H1 (cell line): ENCODE measurements around the gene MARS1. TPM values are rescaled to one million over a fixed set of nuclear protein-coding genes. Genes with fewer than 3 reads are reported as not detected.
A peak's percentile ranks its signal among the peaks of the same experiment; 100 is the strongest.

Experiments
- CTCF ChIA-PET: fragments of 300-600 bp; sonication (Branson Sonifier 250); formaldehyde crosslinking; loops from one replicate; lab custom pipeline; 2021; ENCODE audit not compliant: partially characterized antibody; lab: Charles Lee
- POLR2A ChIA-PET: fragments of 300-600 bp; sonication (Branson Sonifier 250); formaldehyde crosslinking; loops from one replicate; lab custom pipeline; 2021; ENCODE audit warnings: inconsistent platforms; ENCODE audit not compliant: partially characterized antibody; lab: Charles Lee
- DNase-seq, 2 experiments: peaks; one replicate each; pipeline versions ENCODE4 v3.0.0 to v3.0.0-alpha.2; 2010 to 2022; ENCODE audit warnings: low spot score in 2 of 2, low read depth in 1 of 2, mixed read lengths in 1 of 2
- FAIRE-seq: peaks from 2 replicates; lab custom pipeline; 2011; peaks lifted over from hg19 to GRCh38; lab: Jason Lieb, UNC
- H2AFZ ChIP-seq: 2 replicates; pipeline ENCODE4 v1.8.1; 2012; ENCODE audit warnings: low read length, inconsistent platforms
- H2AK5ac ChIP-seq: 2 replicates; pipeline ENCODE4 v1.6.1; 2013; ENCODE audit warnings: low read depth, low read length
- H2BK120ac ChIP-seq: replicated peaks from 2 replicates; pipeline ENCODE3; 2013; ENCODE audit warnings: low read depth, low read length, inconsistent platforms
- H2BK12ac ChIP-seq: 2 replicates; pipeline ENCODE4 v1.6.1; 2013; ENCODE audit warnings: low read depth, low read length
- H2BK15ac ChIP-seq: 2 replicates; pipeline ENCODE4 v1.6.1; 2013; ENCODE audit warnings: low read length
- H2BK20ac ChIP-seq: 2 replicates; pipeline ENCODE4 v1.6.1; 2013; ENCODE audit warnings: low read length
- H2BK5ac ChIP-seq: 2 replicates; pipeline ENCODE4 v1.6.1; 2013; ENCODE audit warnings: low read depth, low read length
- H3K14ac ChIP-seq: 2 replicates; pipeline ENCODE4 v1.6.1; 2013; ENCODE audit warnings: inconsistent platforms; ENCODE audit not compliant: insufficient read length
- H3K18ac ChIP-seq: 2 replicates; pipeline ENCODE4 v1.6.1; 2013; ENCODE audit warnings: low read length; ENCODE audit errors: extremely low read depth
- H3K23ac ChIP-seq: 2 replicates; pipeline ENCODE4 v1.6.1; 2013; ENCODE audit warnings: inconsistent platforms; ENCODE audit not compliant: insufficient read length
- H3K23me2 ChIP-seq: 2 replicates; pipeline ENCODE4 v1.6.1; 2013; ENCODE audit warnings: low read depth, low read length
- H3K27ac ChIP-seq: 2 replicates; pipeline ENCODE4 v1.6.1; 2011; ENCODE audit warnings: low read depth, low read length, inconsistent platforms
- H3K27me3 ChIP-seq, 4 experiments: replicated peaks in 1 of 4; 1 replicate in 1 of 4; 2 replicates in 3 of 4; pipeline versions ENCODE4 v1.6.1 to v1.8.1; 2011 to 2013; ENCODE audit warnings: low read length in 3 of 4, mild to moderate bottlenecking in 3 of 4, inconsistent platforms in 2 of 4, mixed read lengths in 2 of 4, moderate library complexity in 1 of 4; ENCODE audit not compliant: control insufficient read depth in 3 of 4, insufficient read depth in 3 of 4; ENCODE audit errors: extremely low read depth in 1 of 4
- H3K36me3 ChIP-seq, 4 experiments: 2 replicates each; pipeline versions ENCODE4 v1.6.1 to v1.8.1; 2011 to 2013; ENCODE audit warnings: mild to moderate bottlenecking in 4 of 4, low read length in 3 of 4, moderate library complexity in 2 of 4, control low read depth in 1 of 4, inconsistent platforms in 1 of 4; ENCODE audit not compliant: insufficient read depth in 4 of 4, control insufficient read depth in 2 of 4
- H3K4ac ChIP-seq: replicated peaks from 2 replicates; pipeline ENCODE3; 2013; ENCODE audit warnings: low read length, low read depth, mixed read lengths, inconsistent platforms; ENCODE audit not compliant: insufficient read length
- H3K4me1 ChIP-seq, 4 experiments: replicated peaks in 1 of 4; 1 replicate in 1 of 4; 2 replicates in 3 of 4; pipeline versions ENCODE4 v1.6.1 to v1.8.1; 2011 to 2013; ENCODE audit warnings: low read length in 3 of 4, inconsistent platforms in 2 of 4, mixed read lengths in 1 of 4; ENCODE audit not compliant: insufficient read depth in 4 of 4, control insufficient read depth in 3 of 4
- H3K4me2 ChIP-seq, 2 experiments: 2 replicates each; pipeline versions ENCODE4 v1.6.1 to v1.8.1; 2011 to 2013; ENCODE audit warnings: low read depth in 2 of 2, low read length in 2 of 2, control low read depth in 1 of 2, inconsistent platforms in 1 of 2, mild to moderate bottlenecking in 1 of 2; ENCODE audit not compliant: insufficient read depth in 1 of 2
- H3K4me3 ChIP-seq, 4 experiments: fragments of 200-600, 300-600 bp in 1 of 4; sonication (generic), shearing (Covaris generic), sonication (Bioruptor Twin) in 1 of 4; 2 replicates each; pipeline versions ENCODE4 v1.5.1 to v1.8.1; 2011 to 2016; ENCODE audit warnings: low read length in 4 of 4, low read depth in 3 of 4, control low read depth in 2 of 4, inconsistent platforms in 2 of 4, mild to moderate bottlenecking in 2 of 4, mixed read lengths in 1 of 4, moderate library complexity in 1 of 4; ENCODE audit not compliant: insufficient read depth in 2 of 4; ENCODE audit errors: extremely low read depth in 1 of 4
- H3K56ac ChIP-seq: replicated peaks from 2 replicates; pipeline ENCODE3; 2013; ENCODE audit warnings: low read depth, mild to moderate bottlenecking, mixed read lengths, low read length, inconsistent platforms; ENCODE audit not compliant: insufficient read length
- H3K79me1 ChIP-seq: 2 replicates; pipeline ENCODE4 v1.6.1; 2013; ENCODE audit warnings: low read depth, low read length, control low read depth
- H3K79me2 ChIP-seq, 2 experiments: 2 replicates each; pipeline versions ENCODE4 v1.6.1 to v1.8.1; 2012 to 2013; ENCODE audit warnings: low read length in 2 of 2, mild to moderate bottlenecking in 2 of 2, inconsistent platforms in 1 of 2; ENCODE audit not compliant: insufficient read depth in 2 of 2, control insufficient read depth in 1 of 2
- H3K9ac ChIP-seq, 4 experiments: replicated peaks in 1 of 4; 1 replicate in 1 of 4; 2 replicates in 3 of 4; pipeline versions ENCODE4 v1.6.1 to v1.8.1; 2011 to 2013; ENCODE audit warnings: low read depth in 3 of 4, low read length in 3 of 4, control low read depth in 2 of 4, mild to moderate bottlenecking in 2 of 4, moderate library complexity in 2 of 4, inconsistent platforms in 1 of 4; ENCODE audit errors: extremely low read depth in 1 of 4
- H3K9me3 ChIP-seq, 2 experiments: 2 replicates each; pipeline versions ENCODE4 v1.6.1 to v1.8.1; 2012 to 2013; ENCODE audit warnings: mild to moderate bottlenecking in 2 of 2, moderate library complexity in 2 of 2, control low read depth in 1 of 2, inconsistent platforms in 1 of 2, low read depth in 1 of 2, low read length in 1 of 2, mixed read lengths in 1 of 2; ENCODE audit not compliant: insufficient read depth in 2 of 2
- H4K20me1 ChIP-seq, 2 experiments: replicated peaks in 1 of 2; 2 replicates each; pipeline versions ENCODE3 to v1.8.1; 2011 to 2013; ENCODE audit warnings: inconsistent platforms in 2 of 2, low read length in 2 of 2, mild to moderate bottlenecking in 1 of 2; ENCODE audit not compliant: insufficient read depth in 2 of 2, control insufficient read depth in 1 of 2
- H4K5ac ChIP-seq: 2 replicates; pipeline ENCODE4 v1.6.1; 2013; ENCODE audit warnings: low read length, low read depth, mixed read lengths, inconsistent platforms; ENCODE audit not compliant: insufficient read length
- H4K8ac ChIP-seq: 2 replicates; pipeline ENCODE4 v1.8.0; 2013; ENCODE audit warnings: mild to moderate bottlenecking, moderate library complexity, low read length, inconsistent platforms; ENCODE audit not compliant: insufficient read depth; ENCODE audit errors: extremely low read depth
- H4K91ac ChIP-seq: replicated peaks from 2 replicates; pipeline ENCODE3; 2013; ENCODE audit warnings: low read length, mixed read lengths, inconsistent platforms; ENCODE audit not compliant: insufficient read length
- FOSL1 ChIP-seq: IDR thresholded peaks from 2 replicates; pipeline ENCODE4 v1.6.1; 2011; ENCODE audit warnings: mild to moderate bottlenecking, low read depth, low read length, moderate library complexity; ENCODE audit not compliant: insufficient read depth
- NANOG ChIP-seq: IDR thresholded peaks from 2 replicates; pipeline ENCODE4 v1.6.1; 2011; ENCODE audit warnings: low read length, low read depth, mild to moderate bottlenecking, inconsistent platforms; ENCODE audit not compliant: insufficient read depth, poor library complexity, severe bottlenecking
- POLR2A ChIP-seq, 2 experiments: IDR thresholded peaks; 1 replicate in 1 of 2; 2 replicates in 1 of 2; pipeline ENCODE4 v1.6.1; 2011; ENCODE audit warnings: low read depth in 2 of 2, low read length in 2 of 2, mild to moderate bottlenecking in 2 of 2; ENCODE audit errors: control extremely low read depth in 1 of 2
- WGBS, 2 experiments: shearing (Covaris generic) in 1 of 2; methylation state at CpG; one replicate each; pipeline versions ENCODE4 v1.1.6 to v1.1.7; 2013 to 2015; ENCODE audit warnings: low lambda C conversion rate in 2 of 2, mixed read lengths in 2 of 2, inconsistent platforms in 1 of 2, low coverage in 1 of 2, missing lambda C conversion rate in 1 of 2; ENCODE audit not compliant: insufficient replicate concordance in 2 of 2, insufficient coverage in 1 of 2, insufficient read length in 1 of 2; ENCODE audit errors: extremely low coverage in 1 of 2, missing lambda C conversion rate in 1 of 2; 5-methylcytosine and 5-hydroxymethylcytosine counted together
- polyA plus RNA-seq, 7 experiments: library from polyadenylated mRNA; depleted of rRNA in 3 of 7; stranded (reverse) in 5 of 7; unstranded in 2 of 7; fragments of >200 nt in 5 of 7; fragments of 200-250 nt in 2 of 7; gene quantifications; 1 replicate in 5 of 7; 2 replicates in 1 of 7; 4 replicates in 1 of 7; pipeline versions ENCODE4 v1.2.1 to v1.2.3, GENCODE V29; 2011 to 2013; ENCODE audit warnings: missing spikeins in 2 of 7, mixed read lengths in 2 of 7
- total RNA-seq: library from RNA; stranded (reverse); fragmentation: NEBNext Ultra II Directional; extraction: Animal tissue kit (Norgen Biotek cat#: 25700); gene quantifications from 2 replicates; pipeline ENCODE4 v1.2.1, GENCODE V29; 2021

Gene MARS1
- total and polyA plus RNA-seq, 2 of the 8 experiments (the other 6 are each of a cell fraction or from before 2014, with no cell fraction given): 194 to 407 TPM

GRCh38 chr12:57512665-57513064 is 24.8 kb downstream of the MARS1 start:
- WGBS, 2 experiments: 97% methylated on average over 6 of the region's 6 CpGs; no CpG with 5 or more reads in 1 of the 2 experiments
- H3K79me1 ChIP-seq: no peaks in the 10 kb centered on the region; the same call in 1 of the 2 replicates
- H3K14ac ChIP-seq: no peak overlapping the region
- DNase-seq (no peak), FAIRE-seq (no peak)
- H3K4me1 ChIP-seq: no peaks in the 10 kb centered on the region
- H2AFZ ChIP-seq: no peak overlapping the region
- no peak overlapping the region for H3K9ac ChIP-seq
- ChIA-PET POLR2A (interaction anchor here (1.1 to 3.9 kb wide), 4 partner anchors 7 to 26 kb away, joined by 4 to 60 read pairs (median 17); partner anchors contain the start of genes DDIT3 and MBD6), CTCF (interaction anchor here (1.0 to 1.6 kb wide), 5 partner anchors 22 to 289 kb away, joined by 3 to 4 read pairs (median 3); partner anchors contain the start of gene INHBE)
- no peak overlapping the region for H2BK15ac ChIP-seq
- H3K23me2 ChIP-seq: no peaks in the 10 kb centered on the region
- no peak overlapping the region for H2BK120ac ChIP-seq
- H4K20me1 ChIP-seq: peaks cover 2 to 12% of the 10 kb centered on the region in 2 experiments
- TF ChIP-seq FOSL1 (no peak), NANOG (no peak), POLR2A (IDR thresholded peaks at IDR 0.05; ENCODE audit: control extremely low read depth in 1 of 2, low read depth in 2 of 2, low read length in 2 of 2) (0 out of 3 replicates have a peak, but pooled peaks of 1 of the 2 experiments have one; percentile 41)
- TF ChIP-seq, all 59 proteins: peak for 1
- Histone ChIP-seq H4K8ac (no peak overlapping the region), H3K56ac (no peak overlapping the region), H2BK5ac (no peak overlapping the region), H3K4ac (no peak overlapping the region), H2AK5ac (no peak overlapping the region), H4K91ac (no peak overlapping the region), H2BK20ac (no peak overlapping the region), H3K9me3 (no peaks in the 10 kb centered on the region; a peak in 1 of 4 replicates), H3K18ac (no peak overlapping the region), H3K23ac (no peak overlapping the region), H4K5ac (no peak overlapping the region), H3K4me3 (no peak overlapping the region), H3K36me3 (peaks cover 54 to 91% (median 78%) of the 10 kb centered on the region in 4 experiments), H2BK12ac (no peak overlapping the region), H3K4me2 (no peak overlapping the region), H3K27ac (no peak overlapping the region), H3K27me3 (no peaks in the 10 kb centered on the region), H3K79me2 (0 out of 4 replicates have a peak, but pooled peaks cover 0 to 2% of the 10 kb centered on the region in 2 experiments)
